AG04450 (cell line): ENCODE data around the gene CRHR1. TPM values are rescaled to one million over a fixed set of nuclear protein-coding genes. Genes with fewer than 3 reads are reported as not detected.
"Not testable (repeated sequence)": the region's sequence is repeated elsewhere in the genome, so short reads cannot be mapped to it uniquely, and the experiment has no call there.

Experiments
- CTCF ChIA-PET: fragments of 300-600, 350-600 bp; formaldehyde crosslinking; extraction: SDS; loops from one replicate; lab custom pipeline; 2022; ENCODE audit warnings: antibody characterized with exemption, inconsistent platforms; lab: Charles Lee
- POLR2A ChIA-PET: fragments of 350-600 bp; formaldehyde crosslinking; extraction: SDS; loops from one replicate; lab custom pipeline; 2021; ENCODE audit warnings: antibody characterized with exemption, inconsistent platforms; lab: Yijun Ruan, JAX
- DNase-seq: peaks from one replicate; pipeline ENCODE4 v3.0.0-alpha.2; 2011; ENCODE audit warnings: low read depth, low spot score
- H3K27ac ChIP-seq: one replicate; pipeline ENCODE4 v1.5.1; 2012; ENCODE audit warnings: low read depth, low read length, control low read depth
- H3K27me3 ChIP-seq: one replicate; pipeline ENCODE4 v1.6.0; 2012; ENCODE audit warnings: low read length; ENCODE audit not compliant: control insufficient read depth, insufficient read depth
- H3K4me3 ChIP-seq: 2 replicates; pipeline ENCODE4 v1.5.1; 2011; ENCODE audit warnings: mild to moderate bottlenecking, low read depth, low read length, control low read depth
- H3K9me3 ChIP-seq: 2 replicates; pipeline ENCODE4 v1.5.1; 2012; ENCODE audit warnings: low read length; ENCODE audit not compliant: control insufficient read depth, insufficient read depth
- polyA plus RNA-seq: library from polyadenylated mRNA; depleted of rRNA; stranded (reverse); fragments of >200 nt; gene quantifications from 2 replicates; pipeline ENCODE4 v1.2.3, GENCODE V29; 2011
- TF ChIP-seq, protein P1 (sequence below): IDR thresholded peaks from 2 replicates; pipeline ENCODE4 v1.5.1; 2011; ENCODE audit warnings: low read depth, low read length, control low read depth, inconsistent platforms

Gene CRHR1
- polyA plus RNA-seq, 1 experiment: not detected

DNA sequence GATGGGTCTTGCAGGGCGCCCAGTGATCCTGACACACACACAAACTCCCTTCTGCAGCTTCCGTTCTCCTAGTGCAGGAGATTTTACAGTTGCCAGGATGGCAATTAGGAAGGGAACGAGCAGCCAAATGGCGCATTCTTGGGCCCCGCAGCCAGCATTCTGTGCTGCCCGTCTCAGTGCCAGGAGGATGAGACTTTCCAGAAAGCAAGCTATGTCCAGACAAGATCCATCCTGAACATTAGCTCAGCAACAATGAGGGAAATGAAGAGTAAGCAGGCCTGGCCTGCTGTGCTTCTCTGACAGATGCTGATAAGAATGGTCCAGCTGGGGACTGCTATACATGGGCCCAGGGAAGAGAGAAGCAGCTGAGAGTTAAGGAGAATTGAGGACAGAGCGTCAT is 77.0 kb downstream of the CRHR1 start:
- H3K27me3 ChIP-seq: peaks cover 6% of the 10 kb centered on the region
- no peak overlapping the region for H3K4me3 ChIP-seq
- H3K27ac ChIP-seq: no peak overlapping the region
- TF ChIP-seq, protein P1, sequence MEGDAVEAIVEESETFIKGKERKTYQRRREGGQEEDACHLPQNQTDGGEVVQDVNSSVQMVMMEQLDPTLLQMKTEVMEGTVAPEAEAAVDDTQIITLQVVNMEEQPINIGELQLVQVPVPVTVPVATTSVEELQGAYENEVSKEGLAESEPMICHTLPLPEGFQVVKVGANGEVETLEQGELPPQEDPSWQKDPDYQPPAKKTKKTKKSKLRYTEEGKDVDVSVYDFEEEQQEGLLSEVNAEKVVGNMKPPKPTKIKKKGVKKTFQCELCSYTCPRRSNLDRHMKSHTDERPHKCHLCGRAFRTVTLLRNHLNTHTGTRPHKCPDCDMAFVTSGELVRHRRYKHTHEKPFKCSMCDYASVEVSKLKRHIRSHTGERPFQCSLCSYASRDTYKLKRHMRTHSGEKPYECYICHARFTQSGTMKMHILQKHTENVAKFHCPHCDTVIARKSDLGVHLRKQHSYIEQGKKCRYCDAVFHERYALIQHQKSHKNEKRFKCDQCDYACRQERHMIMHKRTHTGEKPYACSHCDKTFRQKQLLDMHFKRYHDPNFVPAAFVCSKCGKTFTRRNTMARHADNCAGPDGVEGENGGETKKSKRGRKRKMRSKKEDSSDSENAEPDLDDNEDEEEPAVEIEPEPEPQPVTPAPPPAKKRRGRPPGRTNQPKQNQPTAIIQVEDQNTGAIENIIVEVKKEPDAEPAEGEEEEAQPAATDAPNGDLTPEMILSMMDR: no peak
- no peak for DNase-seq
- H3K9me3 ChIP-seq: no peaks in the 10 kb centered on the region
- ChIA-PET POLR2A (no interaction called here), CTCF (interaction anchor here (1.2 kb wide), 1 partner anchor 9 kb away, joined by 3 read pairs; no protein-coding TSS in a partner anchor)

- H3K9me3 ChIP-seq, POLR2A ChIA-PET, H3K27me3 ChIP-seq, DNase-seq, H3K27ac ChIP-seq, H3K4me3 ChIP-seq: not testable (repeated sequence)
- CTCF ChIA-PET: interaction anchor here (1.6 kb wide), 1 partner anchor 9 kb away, joined by 4 read pairs; no protein-coding TSS in a partner anchor
These were observed 78.0 kb downstream of the CRHR1 start for GRCh38 chr17:45862127-45862526.

- peaks cover 10% of the 10 kb centered on the region for H3K27me3 ChIP-seq
These were observed 79.9 kb downstream of the CRHR1 start for GRCh38 chr17:45863857-45864654.

GRCh38 chr17:45867171-45867570 is 83.1 kb downstream of the CRHR1 start:
- CTCF ChIA-PET: interaction anchor here (1.1 kb wide), 1 partner anchor 26 kb away, joined by 4 read pairs; no protein-coding TSS in a partner anchor
- TF ChIP-seq, protein P1: no peak
- POLR2A ChIA-PET: no interaction called here
- Histone ChIP-seq H3K4me3 (no peak overlapping the region), H3K9me3 (no peaks in the 10 kb centered on the region), H3K27ac (no peak overlapping the region), H3K27me3 (peaks cover 7% of the 10 kb centered on the region)
- DNase-seq: no peak

More at GRCh38 chr17:45863857-45864654, 79.9 kb downstream of the CRHR1 start:
- DNase-seq: no peak
- Histone ChIP-seq H3K9me3 (no peaks in the 10 kb centered on the region), H3K4me3 (no peak overlapping the region), H3K27ac (no peak overlapping the region)
- TF ChIP-seq, protein P1: no peak
- POLR2A ChIA-PET: no interaction called here
- CTCF ChIA-PET: interaction anchor here (1.1 to 1.6 kb wide), 3 partner anchors 11 to 30 kb away, joined by 4 read pairs; no protein-coding TSS in a partner anchor

DNA sequence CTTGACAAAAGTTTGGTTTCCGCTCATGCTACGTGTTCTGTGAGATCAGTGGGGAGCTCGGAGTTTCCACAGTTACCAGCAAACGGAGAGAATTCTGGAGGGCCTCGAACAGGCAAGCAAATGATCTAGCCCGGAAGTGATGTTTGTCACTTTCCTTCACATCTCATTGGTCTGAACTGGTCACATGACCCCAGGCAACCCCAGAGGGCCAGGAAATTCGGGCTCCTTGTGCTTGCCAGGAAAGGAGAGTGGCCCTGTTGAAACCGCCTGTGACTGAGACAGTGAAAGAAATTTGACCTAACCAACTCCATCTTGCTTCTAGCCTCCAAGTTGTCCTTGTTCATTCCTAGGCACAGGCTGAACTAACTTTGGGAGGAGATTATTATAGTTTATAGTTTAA is 83.6 kb downstream of the CRHR1 start:
- Histone ChIP-seq H3K9me3 (no peaks in the 10 kb centered on the region), H3K27me3 (peaks cover 9% of the 10 kb centered on the region), H3K27ac (no peak overlapping the region), H3K4me3 (no peak overlapping the region)
- ChIA-PET CTCF (no interaction called here), POLR2A (no interaction called here)
- TF ChIP-seq, protein P1: no peak
- no peak for DNase-seq
